Jurkat, Clone E6-1 (cell line): ENCODE data around the gene ZNF609.
"Not testable (repeated sequence)": the region's sequence is repeated elsewhere in the genome, so short reads cannot be mapped to it uniquely, and the experiment has no call there.

Experiments
- DNase-seq: peaks from one replicate; pipeline ENCODE4 v3.0.0-alpha.2; 2011; ENCODE audit warnings: low read depth, low spot score
- H3K4me3 ChIP-seq: 2 replicates; pipeline ENCODE4 v1.5.1; 2011; ENCODE audit warnings: mild to moderate bottlenecking, low read length, control low read depth, moderate library complexity

ZNF609 gene

DNA sequence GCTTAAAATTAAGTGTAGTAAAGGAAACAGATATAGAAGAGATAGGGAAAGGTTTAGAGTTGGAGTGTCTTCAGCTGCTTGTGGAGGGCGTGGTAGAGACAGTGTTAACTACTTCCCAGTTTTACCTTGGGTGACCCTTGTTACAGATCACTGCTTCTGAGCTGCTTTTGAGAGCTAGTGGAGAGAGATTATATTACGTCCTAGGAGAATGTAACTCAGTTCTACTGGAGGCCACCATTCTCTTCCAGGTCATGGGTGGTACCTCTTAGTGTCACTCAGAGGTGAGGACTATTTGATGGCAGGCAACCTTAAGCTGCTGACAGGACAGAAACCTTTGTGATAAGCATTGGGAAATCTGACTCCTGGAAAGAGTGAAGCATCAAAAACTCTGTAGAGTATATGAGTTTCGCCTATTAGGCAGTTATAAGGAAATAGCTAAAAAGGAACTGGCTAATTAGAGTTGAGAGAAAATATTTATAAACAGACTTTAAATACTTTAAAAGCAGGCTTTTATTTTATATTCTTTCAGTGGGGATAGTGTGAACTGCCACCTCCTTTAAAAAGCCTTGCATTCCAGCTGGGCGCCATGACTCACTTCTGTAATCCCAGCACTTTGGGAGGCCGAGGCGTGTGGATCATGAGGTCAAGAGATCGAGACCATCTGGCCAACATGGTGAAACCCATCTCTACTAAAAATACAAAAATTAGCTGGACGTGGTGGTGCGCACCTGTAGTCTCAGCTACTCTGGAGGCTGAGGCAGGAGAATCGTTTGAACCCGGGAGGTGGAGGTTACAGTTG, 106.5 kb downstream of the ZNF609 start:
- no peak for DNase-seq
- no peak overlapping the region for H3K4me3 ChIP-seq

DNA sequence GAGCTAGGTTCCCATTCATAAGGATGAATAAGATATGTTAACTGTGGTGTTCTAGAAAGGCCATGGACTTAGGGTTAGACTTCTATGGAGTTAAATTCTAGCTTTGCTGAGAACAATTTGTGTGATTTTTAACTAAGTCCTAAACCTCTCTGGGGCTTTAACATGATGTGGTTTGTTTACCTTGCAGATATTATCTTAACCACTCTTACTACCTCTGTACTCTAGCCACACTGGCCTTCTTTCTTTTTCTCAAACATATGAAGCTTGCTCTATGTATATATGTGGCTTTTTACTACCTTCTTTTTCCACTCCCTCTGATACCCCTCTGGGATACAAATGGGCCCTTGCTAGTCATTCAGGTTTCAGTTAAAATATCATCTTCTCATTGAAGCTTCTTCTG, 108.4 kb downstream of the ZNF609 start:
- DNase-seq = peak; percentile 9
- H3K4me3 ChIP-seq = no peak overlapping the region

DNA sequence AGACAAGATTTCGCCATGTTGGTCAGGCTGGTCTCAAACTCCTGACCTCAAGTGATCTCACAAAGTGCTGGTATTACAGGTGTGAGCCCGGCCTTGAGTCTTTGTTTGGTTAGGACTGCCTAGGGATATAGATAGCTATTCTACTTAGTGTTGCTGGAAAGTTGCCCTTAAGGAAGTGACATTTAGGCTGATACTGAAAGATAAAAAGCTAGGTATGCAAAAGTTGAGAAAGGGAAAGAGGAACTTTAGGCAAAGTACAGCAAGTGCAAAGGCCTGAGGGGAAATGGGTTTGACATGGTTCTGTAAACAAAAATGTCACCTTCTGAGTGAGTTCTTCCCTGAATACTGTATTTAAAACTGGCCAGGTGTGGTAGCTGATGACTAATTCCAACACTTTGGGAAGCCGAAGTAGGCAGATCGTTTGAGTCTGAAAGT, 111.5 kb downstream of the ZNF609 start:
- DNase-seq = no peak
- no peak overlapping the region for H3K4me3 ChIP-seq

DNA sequence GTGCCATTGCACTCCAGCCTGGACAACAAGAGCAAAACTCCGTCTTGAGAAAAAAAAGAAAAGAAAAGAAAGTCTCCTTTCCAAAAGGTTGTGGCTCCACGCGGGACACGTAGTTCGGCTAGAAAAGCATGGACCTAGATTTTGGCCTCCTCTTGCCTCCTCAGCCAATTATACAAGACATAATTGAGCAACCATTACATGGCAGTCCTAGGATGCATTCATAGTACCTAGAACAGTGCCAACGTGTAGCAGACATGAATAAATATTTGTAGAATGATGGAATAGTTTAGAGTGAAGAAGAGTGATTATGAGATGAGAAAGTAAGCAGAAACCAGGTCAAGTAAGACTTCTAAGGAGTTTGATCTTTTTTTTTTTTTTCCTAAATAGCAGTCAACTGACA, 112.5 kb downstream of the ZNF609 start:
- no peak overlapping the region for H3K4me3 ChIP-seq
- DNase-seq = no peak

DNA sequence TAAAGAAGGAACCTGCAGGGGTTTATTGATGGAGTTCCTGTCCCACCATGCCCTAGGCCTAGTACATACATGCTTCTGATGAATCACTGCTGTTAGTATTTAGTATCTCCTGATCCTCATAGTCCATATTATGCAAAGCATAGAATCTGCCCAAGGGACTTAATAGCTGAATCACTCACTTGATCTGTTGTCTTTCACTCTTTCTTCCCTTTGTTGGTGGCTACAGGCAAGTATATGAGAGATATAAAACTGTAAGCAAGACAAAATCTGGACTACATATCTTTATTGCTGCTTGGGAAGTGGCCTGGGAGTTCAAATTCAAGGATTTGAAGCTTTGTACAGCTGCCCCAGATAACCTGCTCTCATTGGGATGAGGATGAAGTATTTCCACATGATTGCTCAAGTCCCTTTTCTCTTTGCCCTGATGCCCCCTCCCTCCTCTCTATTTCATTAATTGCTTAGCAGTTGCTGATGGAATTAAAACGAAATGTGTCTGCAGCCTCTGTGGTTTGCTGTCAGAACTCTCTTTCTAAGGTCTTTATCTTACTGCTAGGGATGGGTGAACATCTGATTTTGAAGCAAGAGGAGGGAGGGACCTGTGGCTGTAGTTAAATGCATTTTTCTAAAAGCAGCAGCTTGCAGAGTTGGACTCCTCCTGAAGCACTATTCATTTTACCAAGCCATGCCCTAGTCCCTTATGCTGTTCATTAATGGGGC, 114.1 kb downstream of the ZNF609 start:
- DNase-seq = no peak
- no peak overlapping the region for H3K4me3 ChIP-seq

DNA sequence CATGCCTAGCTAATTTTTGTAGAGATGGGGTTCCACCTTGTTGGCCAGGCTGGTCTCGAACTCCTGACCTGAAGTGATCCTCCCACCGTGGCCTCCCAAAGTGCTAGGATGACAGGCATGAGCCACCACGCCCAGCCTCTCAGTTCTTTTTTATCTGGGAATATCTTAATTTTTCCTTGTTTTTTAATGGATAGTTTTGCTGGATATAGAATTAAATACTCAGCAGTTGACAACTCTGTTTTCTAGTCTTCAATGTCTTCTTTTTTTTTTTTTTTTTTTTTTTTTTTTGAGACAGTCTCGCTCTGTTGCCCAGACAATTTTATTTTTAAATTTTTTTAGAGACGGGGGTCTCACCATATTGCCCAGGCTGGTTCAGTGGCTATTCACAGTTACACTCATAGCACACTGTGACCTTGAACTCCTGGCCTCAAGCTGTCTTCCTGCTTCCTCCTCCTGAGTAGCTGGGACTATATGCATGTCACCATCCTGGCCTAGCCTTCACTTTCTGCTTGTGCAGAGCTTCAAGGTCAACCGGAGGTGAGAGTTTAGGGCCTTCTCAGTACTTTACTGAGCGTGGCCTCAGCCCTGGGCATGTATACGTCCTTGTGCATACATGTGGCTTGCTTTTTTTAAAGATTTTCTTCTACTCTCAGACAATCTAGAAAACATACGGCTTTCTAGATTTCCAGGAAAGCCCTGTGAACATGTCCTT, 120.5 kb downstream of the ZNF609 start:
- no peak for DNase-seq
- no peak overlapping the region for H3K4me3 ChIP-seq

DNA sequence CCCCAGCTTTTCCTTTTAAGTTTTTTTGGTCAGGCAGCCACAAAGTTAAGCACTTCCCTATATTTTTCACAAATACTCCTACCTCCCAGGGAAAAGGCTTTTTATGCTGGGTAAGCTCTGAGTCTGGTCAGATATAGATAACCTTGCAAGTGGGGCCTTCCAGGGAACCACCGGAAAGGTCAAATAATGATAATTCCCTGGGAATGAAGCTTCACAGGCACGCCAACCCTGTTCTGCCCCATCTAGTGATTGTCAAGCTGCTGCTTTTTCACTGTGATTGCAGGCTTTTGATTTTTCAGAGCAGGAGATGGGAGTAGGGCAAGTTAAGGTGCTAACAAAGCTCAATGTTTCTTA, 121.0 kb downstream of the ZNF609 start:
- no peak for DNase-seq
- H3K4me3 ChIP-seq = no peak overlapping the region

DNA sequence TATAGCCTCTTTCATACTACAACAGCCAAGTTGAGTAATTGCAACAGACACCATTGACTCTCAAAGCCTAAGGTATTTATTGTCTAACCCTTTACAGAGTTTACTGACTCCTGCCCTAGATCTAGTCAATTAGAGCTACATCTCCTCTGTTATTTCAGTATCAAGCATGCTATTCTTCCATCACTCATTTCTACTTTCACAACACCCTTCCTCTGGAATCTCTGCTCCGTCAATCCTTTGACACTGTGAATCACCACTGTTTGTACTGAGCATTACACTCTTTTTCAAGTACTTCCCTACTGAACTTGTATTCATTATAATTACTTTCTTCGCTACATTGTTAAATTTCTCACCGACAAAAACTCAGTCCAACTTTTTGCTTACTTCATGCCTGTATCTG, 121.8 kb downstream of the ZNF609 start:
- no peak for DNase-seq

DNA sequence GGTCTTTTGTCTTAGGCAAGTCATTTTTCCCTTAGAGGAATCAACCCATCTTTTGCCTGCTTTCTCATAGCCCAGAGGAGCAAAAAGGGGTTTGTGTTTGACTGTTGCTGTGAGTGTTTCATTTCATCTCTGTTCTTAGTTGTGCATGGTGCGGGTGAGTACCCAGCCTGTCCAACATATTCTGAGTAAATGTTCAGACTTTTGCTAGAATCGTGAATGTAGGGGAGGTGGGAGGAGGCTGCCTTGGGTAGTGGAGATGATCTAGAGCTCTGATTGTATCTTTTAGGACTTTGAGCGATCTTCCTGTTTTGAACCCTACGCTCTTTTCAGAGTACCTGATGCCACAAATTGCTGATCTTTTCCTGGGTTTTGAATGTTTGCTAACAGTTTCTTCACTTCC, 123.1 kb downstream of the ZNF609 start:
- no peak for DNase-seq

More for the DNA sequence above, 121.8 kb downstream of the ZNF609 start:
- no peak overlapping the region for H3K4me3 ChIP-seq

DNA sequence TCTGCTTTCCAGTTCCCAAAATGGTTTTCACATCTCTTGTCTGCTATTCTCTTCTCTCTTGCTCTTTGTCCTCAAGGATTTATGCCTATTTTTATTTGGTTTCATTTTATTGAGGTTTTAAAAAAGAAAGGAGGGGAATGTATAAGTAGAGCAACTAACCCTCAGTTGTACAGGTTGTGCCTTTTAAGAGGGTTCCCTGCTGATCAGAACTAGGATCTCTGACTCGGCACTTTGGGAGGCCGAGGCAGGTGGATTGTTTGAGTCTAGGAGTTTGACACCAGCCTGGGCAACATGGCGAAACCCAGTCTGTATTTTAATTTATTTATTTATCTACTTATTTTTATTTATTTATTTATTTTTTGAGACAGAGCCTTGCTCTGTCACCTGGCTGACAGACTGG, 123.6 kb downstream of the ZNF609 start:
- DNase-seq = no peak
- H3K4me3 ChIP-seq = no peak overlapping the region

More for the DNA sequence above, 123.1 kb downstream of the ZNF609 start:
- no peak overlapping the region for H3K4me3 ChIP-seq

DNA sequence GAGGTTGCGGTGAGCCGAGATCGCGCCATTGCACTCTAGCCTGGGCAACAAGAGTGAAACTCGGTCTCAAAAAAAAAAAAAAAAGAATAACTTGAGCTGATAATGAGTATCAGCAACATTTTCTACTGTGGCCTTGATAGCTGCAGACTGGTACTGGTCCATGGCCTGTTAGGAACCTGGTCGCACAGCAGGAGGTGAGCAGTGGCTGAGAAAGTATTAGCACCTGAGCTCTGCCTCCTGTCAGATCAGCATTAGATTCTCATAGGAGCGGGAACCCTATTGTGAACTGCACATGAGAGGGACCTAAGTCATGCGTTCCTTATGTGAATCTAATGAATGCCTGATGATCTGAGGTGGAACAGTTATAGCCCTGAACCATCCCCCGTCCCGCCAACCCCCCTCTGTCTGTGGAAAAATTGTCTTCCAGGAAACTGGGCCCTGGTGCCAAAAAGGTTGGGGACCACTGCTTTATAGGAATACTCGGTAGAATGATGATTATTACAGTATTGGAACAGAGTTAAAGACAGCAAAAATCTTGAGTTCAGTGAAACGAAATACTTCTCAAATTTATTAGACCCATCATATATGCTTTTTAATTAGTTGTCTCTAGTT, 126.0 kb downstream of the ZNF609 start:
- no peak for DNase-seq
- H3K4me3 ChIP-seq = no peak overlapping the region

DNA sequence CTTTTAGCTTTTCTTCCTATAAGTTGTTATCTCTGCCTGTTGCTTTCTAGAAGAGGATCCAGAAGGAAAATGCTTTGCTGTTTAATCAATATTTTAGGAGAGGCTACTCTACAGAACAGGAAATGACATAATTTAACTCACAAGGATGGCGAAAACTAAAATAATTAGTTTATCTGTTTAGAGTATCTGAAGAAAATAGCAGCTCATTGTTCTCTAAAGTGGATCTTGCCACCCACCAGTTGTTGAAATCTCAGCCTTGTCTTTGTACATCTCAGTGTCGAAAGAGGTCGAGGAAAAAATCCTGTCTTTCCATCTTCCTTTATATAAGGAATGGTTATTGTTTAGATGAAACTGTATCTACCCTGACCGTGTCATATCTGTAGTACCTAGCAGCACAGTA, 126.6 kb downstream of the ZNF609 start:
- H3K4me3 ChIP-seq = no peak overlapping the region
- no peak for DNase-seq

DNA sequence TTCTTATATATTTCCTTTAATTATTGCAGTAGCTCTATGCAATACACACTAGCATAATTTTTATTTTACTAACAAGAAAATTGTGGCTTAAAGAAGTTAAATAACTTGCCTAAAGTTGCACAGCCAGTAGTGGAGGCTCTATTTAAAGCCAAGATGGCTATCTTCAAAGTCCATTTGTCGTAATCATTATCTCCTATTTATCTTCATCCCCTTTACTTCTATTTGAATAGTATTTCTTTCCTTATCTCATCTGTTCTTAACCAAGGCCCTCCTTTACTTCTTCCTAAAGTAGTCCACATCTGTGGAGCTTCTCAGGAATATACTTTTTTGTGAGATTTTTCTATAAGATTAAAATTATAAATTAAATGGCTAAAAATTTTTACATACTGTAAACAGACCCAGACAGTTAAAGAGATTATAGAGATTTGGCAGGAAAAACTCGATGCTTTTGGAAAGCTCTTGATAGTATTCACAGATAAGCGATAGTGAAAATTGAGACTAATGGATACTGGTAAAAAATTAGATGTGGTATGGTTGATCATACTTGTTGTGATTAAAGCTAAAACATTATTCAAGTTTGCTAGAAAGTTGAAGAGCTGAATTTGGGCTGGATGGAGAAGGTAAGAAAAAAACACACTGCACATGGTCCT, 129.2 kb downstream of the ZNF609 start:
- DNase-seq = no peak
- no peak overlapping the region for H3K4me3 ChIP-seq

DNA sequence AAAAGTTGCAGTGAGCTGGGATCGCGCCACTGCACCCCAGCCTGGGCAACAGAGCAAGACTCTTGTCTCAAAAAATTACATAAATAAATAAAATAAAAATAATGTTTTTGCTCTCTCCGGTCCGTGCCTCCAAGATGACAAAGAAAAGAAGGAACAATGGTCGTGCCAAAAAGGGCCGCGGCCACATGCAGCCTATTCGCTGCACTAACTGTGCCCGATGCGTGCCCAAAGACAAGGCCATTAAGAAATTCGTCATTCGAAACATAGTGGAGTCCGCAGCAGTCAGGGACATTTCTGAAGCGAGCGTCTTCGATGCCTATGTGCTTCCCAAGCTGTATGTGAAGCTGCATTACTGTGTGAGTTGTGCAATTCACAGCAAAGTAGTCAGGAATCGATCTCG, 132.5 kb downstream of the ZNF609 start:
- H3K4me3 ChIP-seq, DNase-seq: not testable (repeated sequence)

DNA sequence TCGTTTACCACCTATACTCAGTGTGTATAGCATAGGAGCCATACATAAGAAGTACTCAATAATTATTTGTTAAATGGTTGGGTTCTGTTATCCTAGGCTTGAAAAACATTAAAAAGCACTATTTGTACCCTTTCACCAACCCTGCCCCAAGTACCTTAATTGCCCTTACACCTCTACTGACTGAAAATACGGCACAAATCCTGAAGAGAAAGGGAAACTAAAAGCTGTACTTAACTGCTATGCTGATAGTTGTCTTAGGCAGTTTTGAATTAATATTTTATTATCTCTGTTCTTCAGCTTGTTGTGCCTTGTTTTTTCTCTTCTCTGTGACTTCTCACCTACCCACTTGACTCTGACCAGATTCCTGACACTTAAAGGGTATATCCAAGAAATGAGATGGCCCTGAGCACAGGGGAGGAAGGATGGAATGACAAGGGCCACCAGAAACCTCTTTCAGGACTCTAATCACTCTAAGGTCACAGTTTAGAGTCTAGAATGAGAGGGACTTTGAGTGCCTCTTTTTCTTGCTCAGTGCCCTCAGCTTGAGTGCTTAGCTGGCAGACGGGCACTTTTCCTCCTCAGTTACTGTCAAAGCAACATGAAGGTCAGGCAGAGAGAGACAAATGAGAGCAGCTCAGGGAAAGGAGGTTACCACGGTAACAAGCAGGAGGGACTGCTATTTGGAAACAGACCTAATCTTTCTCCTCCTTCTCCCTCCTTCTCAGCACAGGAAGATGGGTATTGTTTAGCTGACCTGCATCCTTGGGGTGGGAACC, 136.5 kb downstream of the ZNF609 start:
- DNase-seq = peak; percentile 72
- no peak overlapping the region for H3K4me3 ChIP-seq

DNA sequence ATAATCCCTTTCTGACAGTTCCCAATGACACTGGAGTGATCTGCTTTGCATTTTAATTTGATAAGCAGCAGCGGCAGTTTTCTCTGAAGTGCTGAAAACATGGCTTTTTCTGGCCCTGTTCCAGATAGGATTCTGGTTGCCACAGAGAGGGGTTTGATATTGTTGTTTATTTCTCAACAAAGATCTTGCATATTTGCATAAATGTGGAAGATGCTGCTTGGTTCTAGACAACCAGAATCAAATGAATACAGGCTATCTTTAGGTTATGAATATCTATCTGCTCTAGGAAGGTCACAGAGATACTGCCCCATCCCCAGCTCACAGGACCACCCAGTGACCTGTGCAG, 137.1 kb downstream of the ZNF609 start:
- no peak for DNase-seq
- no peak overlapping the region for H3K4me3 ChIP-seq

DNA sequence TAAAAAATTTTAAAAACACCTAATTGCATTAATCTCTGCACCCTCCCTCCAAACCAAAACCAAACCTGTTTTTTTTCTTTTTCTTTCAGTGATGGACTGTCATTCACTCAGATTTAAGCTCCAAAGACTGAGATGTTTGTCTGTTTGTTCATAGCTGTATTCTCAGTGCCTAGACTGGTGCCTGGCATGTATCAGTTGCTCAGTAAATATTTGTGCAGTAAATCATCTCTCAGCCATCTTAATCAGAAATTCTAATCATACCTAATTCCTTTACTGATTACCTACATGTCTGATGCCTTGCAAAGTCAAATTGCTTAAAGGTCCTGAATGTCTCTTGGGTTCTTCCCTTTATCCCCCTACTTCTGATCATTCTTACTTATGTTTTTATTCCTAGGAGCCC, 138.8 kb downstream of the ZNF609 start:
- DNase-seq = no peak
- H3K4me3 ChIP-seq = no peak overlapping the region

DNA sequence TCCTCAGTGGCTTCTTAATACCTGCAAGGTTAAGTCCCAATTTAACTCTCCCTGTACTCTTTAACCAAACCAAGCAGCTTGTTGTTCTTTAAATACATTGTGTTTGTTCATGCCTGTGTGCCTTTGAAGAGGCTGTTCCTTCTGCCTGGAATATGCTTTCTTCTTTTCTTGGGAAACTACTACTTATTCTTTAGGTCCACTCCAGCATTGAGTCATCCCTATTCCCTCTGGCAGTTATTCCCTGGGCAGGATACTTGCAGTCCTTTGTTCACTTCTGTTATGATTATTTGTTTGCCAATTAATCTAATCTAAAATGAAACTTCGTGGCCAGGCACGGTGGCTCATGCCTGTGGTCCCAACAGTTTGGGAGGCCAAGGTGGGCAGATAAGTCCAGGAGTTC, 139.3 kb downstream of the ZNF609 start:
- DNase-seq = no peak
- H3K4me3 ChIP-seq = no peak overlapping the region

DNA sequence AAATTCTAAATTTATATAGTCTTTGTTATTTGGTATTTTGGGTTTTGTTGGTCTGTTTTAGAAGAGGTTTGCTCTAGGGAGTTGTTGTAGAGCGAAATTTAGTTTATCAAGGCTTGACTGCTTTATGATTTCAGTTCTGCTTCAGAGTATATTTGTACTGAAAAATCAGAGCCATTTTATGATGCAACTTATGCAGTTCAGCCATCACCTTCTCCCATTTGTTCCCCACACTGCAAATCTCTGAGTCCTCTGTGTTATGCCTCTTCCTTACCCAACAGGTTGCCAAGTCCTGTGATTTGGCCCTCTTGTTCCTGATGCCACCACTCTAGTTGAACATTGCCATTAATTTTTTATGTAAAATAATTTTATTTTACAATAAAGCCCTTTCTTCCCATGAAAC, 140.4 kb downstream of the ZNF609 start:
- no peak for DNase-seq

More for the DNA sequence above, 140.4 kb downstream of the ZNF609 start:
- H3K4me3 ChIP-seq = no peak overlapping the region
